RKO (cell line): ENCODE measurements around the gene ZNF544.
A peak's percentile ranks its signal among the peaks of the same experiment; 100 is the strongest.
"Not testable (repeated sequence)": the region's sequence is repeated elsewhere in the genome, so short reads cannot be mapped to it uniquely, and the experiment has no call there.

Experiments used
- DNase-seq: peaks from one replicate; pipeline ENCODE4 v3.0.0-alpha.2; 2016; ENCODE audit warnings: low spot score

ZNF544 gene

DNA sequence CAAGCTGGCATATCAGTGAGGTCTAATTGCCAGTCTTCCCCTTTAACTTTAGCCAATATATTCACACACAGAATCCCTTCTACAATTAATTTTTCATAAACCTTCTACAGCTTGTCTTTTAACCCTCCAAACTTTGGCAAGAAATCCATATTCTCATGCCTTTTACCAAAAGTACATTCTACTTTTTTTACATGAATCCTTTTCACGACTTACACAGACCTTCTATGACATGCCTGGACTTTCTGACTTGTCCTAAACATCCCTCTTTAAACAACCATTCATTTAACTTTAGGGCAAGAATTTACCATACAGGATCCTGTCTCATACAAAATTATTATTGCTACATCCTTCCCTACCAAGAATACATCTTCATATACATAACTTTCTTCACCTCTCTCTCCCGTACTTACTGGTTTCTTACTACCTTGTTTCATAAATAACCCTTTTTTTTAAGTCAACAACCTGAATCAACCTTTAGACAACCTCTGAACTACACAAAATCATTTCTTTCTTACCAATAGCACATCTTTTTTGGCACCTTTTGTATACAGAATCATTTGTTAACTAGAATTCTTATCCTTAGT, 23.5 kb downstream of the ZNF544 start:
- no peak for DNase-seq

DNA sequence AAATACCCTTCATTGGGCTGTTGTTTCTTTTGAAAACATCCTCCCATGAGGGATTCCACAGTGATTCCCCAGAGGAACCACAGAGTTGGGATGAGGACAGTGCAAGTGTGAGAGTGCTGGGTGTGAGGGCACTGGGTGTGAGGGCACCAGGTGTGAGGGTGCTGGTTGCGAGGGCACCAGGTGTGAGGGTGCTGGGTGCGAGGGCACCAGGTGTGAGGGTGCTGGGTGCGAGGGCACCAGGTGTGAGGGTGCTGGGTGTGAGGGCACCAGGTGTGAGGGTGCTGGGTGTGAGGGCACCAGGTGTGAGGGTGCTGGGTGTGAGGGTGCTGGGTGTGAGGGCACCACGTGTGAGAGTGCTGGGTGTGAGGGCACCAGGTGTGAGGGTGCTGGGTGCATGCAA, 29.5 kb downstream of the ZNF544 start:
- DNase-seq = not testable (repeated sequence)

DNA sequence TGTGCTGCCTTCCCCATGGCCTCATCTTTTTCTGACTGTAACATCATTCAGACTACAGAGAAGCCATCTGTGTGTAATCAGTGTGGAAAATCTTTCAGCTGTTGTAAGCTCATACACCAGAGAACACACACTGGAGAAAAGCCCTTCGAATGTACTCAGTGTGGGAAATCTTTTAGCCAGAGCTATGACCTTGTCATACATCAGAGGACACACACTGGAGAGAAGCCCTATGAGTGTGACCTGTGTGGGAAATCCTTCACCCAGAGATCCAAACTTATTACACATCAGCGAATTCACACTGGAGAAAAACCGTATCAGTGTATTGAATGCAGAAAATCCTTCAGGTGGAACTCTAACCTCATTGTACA, 32.9 kb downstream of the ZNF544 start:
- DNase-seq = no peak

DNA sequence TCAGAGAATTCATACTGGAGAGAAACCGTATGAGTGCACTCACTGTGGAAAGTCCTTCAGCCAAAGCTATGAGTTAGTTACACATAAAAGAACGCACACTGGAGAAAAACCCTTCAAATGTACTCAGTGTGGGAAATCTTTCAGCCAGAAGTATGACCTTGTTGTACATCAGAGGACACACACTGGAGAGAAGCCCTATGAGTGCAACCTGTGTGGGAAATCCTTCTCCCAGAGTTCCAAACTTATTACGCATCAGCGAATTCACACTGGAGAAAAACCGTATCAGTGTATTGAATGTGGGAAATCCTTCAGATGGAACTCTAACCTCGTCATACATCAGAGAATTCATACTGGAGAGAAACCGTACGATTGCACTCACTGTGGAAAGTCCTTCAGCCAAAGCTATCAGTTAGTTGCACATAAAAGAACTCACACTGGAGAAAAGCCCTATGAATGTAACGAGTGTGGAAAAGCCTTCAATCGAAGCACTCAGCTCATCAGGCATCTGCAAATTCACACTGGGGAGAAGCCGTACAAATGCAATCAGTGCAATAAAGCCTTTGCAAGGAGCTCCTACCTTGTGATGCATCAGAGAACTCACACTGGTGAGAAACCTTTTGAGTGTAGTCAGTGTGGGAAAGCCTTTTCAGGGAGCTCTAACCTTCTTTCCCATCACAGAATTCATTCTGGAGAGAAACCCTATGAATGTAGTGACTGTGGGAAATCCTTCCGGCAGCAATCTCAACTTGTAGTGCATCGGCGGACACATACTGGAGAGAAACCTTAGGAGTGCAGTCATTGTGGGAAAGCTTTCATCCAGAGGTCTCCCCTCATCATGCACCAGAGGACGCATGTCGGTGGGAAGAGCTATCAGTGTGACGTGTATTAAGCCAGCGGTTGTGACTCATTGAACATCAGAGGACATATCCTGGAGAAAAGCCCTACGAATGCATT, 33.5 kb downstream of the ZNF544 start:
- DNase-seq = no peak

DNA sequence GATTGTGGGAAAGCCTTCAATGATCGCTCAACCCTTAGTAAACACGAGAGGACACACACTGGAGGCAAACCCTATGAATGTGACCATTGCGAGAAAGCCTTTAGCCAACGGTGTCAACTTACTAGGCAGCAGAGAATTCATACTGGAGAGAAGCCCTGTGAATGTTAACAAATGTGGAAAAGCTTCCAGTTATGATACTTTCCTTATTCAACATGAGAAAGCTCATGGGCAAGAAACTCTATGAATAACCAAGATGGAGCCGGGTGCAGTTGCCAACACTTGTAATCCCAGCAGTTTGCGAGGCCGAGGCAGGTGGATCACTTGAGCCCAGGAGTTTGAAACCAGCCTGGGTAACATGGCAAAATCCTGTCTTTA, 34.2 kb downstream of the ZNF544 start:
- DNase-seq = no peak

DNA sequence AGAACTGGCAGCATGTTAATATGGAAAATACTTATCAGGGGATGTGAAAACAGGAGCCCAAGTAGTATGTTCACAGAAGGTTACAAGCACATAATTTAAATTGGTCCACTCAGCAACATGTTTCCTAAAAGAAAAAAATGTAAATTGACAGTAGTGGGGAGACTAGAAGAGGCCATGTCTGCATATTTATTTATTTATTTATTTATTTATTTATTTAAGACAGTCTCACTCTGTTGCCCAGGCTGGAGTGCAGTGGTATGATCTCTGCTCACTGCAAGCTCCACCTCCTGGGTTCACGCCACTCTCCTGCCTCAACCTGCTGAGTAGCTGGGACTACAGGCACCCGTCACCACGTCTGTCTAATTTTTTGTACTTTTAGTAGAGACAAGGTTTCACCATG, 36.4 kb downstream of the ZNF544 start:
- DNase-seq = no peak

DNA sequence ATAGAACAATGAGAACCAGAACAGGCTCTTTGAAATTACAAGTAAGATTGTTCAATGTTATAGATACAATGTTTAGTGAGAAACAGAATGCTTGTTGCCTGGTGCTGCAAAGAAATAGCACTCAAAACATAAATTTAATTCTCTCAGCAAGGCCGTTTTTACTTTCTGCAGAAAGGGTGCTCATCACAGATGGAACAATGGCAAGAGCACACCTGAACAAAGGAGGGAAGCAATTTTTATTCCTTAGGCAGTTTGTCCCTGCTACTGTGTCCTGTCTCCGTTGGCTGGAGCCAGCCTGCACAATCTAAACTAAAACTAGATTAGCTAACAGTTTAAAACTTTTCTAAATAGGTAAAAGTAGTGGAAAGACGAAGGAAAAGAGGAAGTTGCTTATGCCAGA, 39.6 kb downstream of the ZNF544 start:
- DNase-seq = no peak

DNA sequence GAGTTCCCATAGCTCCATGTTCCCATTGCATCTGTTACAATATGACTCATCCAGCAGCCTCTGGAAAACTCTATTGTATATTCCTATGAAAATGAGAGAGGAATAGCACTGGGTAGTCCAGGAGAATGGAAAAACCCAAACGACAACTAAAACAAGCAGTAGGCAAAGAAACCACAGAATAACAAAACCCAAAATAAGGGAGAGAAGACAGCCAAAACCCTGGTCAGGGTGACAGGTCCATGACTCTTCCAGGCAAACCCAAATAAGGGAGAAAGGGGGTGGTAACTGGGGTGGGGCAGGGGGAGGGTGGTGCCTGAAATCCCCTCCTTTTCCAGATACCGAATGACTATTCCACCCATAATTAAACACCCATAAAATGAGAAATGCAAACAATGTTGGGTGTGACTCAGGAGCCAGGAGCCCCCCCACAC, 46.1 kb downstream of the ZNF544 start:
- DNase-seq = peak; percentile 81

DNA sequence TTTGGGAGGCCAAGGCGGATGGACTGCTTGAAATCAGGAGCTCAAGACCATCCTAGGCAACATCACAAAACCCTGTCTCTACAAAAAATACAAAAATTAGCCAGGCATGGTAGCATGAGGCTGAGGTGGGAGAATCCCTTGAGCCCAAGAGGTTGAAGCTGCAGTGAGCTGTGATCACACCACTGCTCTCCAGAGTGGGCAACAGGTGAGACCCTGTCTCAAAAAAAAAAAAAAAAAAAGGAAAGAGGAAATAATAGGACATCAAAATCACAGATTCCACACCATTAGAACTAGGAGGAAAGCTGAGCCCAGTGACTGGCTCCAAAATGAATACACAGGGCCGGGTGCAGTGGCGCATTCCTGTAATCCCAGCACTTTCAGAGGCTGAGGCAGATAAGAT, 46.9 kb downstream of the ZNF544 start:
- no peak for DNase-seq

DNA sequence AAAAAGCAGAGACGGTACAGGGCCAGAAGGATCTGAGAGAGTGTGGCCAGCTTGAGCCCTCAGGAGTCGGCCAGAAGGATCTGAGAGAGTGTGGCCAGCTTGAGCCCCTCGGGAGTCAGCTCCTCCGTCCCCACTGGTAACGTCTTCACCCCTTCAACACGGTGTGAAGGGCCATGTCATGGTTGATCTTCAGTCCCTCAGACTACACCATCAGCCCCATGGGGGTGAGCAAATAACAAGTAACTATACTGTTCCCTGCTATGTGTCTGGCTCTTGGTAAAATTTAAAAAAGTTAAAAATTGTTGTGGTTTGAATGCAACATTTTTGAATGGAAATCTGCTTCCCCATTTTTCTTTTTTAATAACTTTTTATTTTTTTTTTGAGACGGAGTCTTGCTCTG, 48.5 kb downstream of the ZNF544 start:
- no peak for DNase-seq

DNA sequence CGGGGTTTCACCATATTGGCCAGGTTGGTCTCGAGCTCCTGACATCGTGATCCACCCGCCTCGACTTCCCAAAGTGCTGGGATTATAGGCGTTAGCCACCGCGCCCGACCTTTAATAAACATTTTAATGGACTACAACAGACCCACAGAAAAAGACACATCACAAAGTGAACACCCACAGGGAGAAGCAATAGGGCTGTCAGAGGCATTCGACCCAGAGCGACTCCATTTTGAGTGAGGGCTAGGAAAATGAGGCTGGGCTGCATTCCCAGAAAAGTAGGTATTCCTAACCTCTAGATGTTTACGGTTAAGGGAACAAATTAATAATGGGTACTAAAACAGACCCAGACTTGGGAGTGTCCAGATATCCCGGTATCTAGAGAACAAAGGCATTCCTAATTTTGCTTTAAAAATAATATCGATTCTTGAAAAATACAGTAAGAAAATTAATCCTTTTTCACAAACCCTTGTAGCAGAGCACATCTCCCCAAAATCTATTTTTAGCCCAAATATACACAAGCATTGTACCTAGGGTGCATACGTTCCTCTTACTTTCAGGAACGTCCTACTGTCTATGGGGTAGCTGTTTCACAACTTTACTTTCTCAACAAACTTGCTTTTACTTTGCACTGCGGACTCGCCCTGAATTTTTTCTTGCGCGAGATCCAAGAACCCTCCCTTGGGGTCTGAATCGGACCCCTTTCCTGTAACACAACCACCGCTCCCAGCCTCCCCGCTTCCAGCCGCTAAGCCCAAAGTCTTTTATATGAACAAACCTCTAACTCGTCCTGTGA, 49.2 kb downstream of the ZNF544 start:
- DNase-seq = no peak

DNA sequence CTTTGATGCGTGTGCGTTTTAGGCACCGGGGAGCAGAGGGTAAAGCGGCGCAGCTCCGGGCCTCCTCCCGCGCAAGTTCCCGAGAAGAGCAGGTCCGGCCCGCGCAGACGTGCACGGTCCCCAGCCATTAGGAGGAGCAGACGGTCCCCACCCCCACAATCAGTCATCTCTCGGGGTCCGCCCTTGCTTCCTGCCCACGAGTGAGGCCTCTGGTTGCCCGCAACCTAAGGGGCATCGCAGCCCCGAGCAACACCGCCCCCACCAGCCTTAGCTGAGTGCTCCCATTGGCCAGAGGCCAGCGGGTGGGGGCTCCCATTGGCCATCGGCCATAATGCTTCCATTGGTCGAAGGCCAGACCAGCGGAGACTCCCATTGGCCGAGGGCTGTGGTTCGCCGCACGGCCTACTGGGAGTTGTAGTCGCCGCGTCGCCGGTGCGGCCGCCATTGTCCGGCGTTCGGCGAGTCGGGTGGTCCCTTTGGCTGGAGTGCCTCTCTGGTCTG, 49.9 kb downstream of the ZNF544 start, which contains the start of gene ZNF8:
TSS of gene ZNF8 (plus strand) at position 415 of the 501 bp plus-strand sequence. CDS start 127 bp downstream, outside the sequence.
- DNase-seq = peak; percentile 94

DNA sequence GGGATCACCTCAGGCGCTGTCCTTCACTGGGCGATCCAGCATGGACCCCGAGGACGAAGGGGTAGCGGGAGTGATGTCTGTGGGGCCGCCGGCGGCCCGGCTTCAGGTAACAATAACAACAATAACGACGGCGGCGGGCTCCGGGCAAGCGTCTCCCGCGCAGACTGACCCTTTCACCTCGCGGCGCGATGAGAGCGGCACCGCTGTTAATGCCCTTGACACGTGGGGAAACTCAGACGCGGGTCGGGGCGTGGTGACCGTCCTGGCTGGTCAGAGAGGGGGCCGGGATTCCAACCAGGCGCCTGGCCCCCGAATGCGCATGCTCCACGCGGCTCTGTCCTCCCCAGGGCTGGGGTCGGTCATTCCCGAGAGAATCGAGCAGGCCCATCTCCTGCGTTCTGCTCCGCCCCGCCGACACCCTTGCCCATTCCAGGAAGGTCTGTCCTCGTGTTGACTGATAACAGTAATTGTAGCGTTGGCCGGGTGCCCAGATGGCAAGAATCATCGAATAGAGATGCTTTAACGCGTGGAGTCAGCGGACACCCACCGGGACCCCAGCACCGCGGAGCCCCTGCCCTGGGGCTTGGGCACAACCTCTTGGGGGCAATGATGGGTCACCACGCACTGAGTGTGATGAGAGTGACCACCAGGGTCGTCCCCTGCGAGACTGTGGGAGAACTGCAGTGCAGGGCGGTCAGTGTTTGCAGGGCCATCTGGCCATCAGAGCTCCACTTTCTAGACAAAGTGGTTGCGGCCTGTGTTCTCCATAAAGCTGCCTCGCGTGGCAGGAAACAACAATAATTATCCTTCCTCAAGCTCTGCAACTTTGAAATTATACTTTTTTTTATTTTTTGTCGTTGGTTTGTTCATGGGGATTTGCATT, 50.6 kb downstream of the ZNF544 start:
- DNase-seq = peak; percentile 60

DNA sequence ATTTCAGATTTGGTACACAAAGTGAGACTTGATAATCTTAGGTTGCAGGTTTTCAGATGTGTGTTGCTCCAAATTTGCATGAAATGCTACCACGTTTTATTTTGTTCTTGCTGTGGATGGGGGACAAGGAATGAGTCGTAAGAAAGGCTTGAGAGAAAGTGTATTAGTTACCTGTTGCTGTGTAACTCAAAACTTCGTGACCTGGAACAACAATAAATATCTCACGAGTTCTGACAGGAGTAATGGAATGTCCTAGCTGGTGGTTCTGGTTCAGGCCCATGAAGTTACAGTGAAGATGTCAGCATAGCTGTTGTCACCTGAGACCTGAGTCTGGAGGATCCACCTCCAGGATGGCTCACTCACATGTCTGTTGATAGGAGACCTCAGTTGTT, 51.2 kb downstream of the ZNF544 start:
- no peak for DNase-seq

DNA sequence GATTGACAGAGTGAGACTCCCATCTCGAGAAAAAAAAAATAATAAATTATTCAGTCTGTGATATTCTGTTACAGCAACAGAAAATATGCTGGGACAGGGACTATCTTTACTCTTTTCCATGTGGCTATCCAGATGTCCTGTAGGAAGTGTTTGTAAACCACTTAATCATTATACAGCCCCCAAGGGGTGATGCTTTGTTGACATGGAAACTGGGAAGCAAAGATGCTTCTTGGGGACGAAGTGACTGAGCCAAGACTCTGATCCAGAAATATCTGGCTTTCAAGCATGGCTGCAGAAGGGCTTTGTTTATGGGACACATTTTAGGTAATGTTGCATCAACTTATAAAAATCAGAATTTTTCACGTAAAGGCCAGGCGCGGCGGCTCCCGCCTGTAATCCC, 55.5 kb downstream of the ZNF544 start:
- no peak for DNase-seq

DNA sequence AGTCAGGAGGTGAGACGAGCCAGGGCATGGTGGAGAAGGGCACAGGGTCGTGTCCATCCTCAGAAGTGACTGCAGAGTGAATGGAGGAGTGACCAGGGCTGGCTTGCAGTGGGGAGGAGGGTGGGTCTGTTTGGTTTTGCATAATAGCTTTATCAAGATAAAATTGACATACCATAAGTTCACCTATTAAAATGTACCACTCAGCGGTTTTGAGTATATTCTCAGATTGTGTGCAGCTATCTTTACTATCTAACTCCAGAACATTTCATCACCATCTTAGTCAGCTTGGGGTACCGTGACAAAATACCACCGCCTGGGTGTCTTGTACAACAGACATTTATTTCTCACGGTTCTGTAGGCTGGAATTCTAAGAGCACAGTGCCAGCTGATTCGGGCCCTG, 63.2 kb downstream of the ZNF544 start:
- DNase-seq = no peak

DNA sequence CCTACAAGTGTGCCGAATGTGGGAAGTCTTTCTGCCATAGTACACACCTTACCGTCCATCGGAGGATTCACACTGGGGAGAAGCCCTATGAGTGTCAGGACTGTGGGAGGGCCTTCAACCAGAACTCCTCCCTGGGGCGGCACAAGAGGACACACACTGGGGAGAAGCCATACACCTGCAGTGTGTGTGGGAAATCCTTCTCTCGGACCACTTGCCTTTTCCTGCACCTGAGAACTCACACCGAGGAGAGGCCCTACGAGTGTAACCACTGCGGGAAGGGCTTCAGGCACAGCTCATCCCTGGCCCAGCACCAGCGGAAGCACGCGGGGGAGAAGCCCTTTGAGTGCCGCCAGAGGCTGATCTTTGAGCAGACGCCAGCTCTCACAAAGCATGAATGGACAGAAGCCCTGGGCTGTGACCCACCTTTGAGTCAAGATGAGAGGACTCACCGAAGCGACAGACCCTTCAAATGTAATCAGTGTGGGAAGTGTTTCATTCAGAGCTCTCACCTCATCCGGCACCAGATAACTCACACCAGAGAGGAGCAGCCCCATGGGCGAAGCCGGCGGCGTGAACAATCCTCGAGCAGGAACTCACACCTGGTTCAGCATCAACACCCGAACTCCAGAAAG, 66.1 kb downstream of the ZNF544 start:
- no peak for DNase-seq

DNA sequence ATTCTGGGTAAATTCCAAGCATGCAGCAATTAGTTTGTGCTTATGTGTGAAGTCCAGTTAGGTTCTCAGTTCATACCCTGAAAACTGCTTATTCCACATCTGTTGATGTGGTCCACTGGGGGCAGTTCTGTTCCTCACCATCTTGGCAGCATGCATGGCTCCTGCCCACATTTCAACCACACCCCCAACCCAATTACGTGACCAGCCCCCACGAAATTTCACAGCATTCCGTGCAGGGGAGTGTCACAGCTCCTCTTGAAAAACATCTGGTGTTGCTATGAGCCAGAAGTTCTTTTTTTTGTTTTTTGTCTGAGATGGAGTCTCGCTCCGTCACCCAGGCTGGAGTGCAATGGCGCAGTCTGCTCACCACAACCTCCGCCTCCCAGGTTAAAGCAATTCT, 67.4 kb downstream of the ZNF544 start:
- no peak for DNase-seq

DNA sequence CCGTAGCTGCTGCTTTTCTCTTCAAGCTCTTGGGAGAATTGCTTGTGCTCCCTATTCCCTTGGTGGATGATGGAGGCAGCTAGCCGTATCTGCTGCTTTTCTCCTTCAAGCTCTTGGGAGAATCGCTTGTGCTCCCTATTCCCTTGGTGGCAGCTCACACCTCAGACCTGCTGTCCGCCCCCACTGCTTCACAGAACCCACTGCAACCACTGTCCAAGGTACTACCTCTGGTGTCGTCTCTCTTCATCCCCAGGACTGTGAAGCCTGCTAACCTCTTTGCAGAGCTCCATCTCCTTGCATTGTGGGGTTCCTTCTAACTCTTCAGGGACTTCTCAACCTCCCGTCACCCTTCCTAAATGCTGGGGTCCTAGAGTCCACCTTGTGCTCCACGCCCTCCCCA, 71.9 kb downstream of the ZNF544 start:
- no peak for DNase-seq

DNA sequence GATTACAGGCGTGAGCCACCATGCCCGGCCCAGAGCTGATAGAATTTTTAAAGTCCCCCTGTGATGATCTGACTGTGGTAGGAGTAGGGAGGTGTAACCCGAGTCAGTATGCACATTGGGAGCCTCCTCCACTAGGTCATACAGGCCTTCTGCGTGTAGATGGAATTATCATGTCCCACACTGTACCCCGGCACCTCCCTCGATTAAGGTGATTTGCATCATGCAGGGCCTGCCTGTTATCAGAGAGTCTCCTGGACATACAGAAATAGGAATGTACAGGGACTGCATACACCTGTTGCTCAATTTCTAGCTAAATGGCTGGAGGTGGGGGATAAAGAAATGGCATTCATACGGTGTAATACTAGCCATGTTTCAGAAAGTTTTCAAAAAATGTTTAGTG, 75.5 kb downstream of the ZNF544 start:
- no peak for DNase-seq

DNA sequence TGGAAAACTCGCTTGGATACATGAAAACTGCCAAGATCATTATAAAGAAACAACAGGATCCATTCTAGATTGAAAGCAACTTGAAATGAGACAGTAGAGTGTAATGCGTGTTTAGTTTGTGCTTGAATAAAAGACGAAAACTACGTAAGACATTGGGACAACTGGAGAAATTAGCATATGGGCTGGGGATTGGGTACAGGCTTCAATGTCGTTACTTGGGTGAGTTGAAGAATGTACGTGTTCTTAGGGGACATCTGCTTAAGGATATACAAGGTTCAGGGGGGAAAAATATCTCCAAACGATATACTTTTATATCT, 76.0 kb downstream of the ZNF544 start:
- no peak for DNase-seq
